Liver (tissue), 9 donors: ENCODE data around the gene MBNL3. TPM values are rescaled to one million over a fixed set of nuclear protein-coding genes. Genes with fewer than 3 reads are reported as not detected.
"Not testable (repeated sequence)": the region's sequence is repeated elsewhere in the genome, so short reads cannot be mapped to it uniquely, and the experiment has no call there.

ENCODE experiments used
- DNase-seq: peaks from one replicate; pipeline ENCODE4 v3.0.0-alpha.2; 2017; ENCODE audit warnings: low spot score
- H3K27ac ChIP-seq, 2 donors: one replicate each; pipeline ENCODE4 v1.7.0; 2013; ENCODE audit warnings: inconsistent platforms in 2 of 2, low read length in 2 of 2, control low read depth in 1 of 2, low read depth in 1 of 2, mild to moderate bottlenecking in 1 of 2
- H3K27me3 ChIP-seq, 4 donors: one replicate each; pipeline versions ENCODE4 v1.6.1 to v1.7.0; 2013; ENCODE audit warnings: low read length in 3 of 4, inconsistent platforms in 1 of 4, mild to moderate bottlenecking in 1 of 4, moderate library complexity in 1 of 4; ENCODE audit not compliant: control insufficient read depth in 4 of 4, insufficient read depth in 4 of 4
- H3K36me3 ChIP-seq, 4 donors: one replicate each; pipeline versions ENCODE4 v1.6.1 to v1.7.0; 2013; ENCODE audit warnings: low read length in 3 of 4, mild to moderate bottlenecking in 3 of 4, low read depth in 1 of 4, moderate library complexity in 1 of 4; ENCODE audit not compliant: control insufficient read depth in 4 of 4, insufficient read depth in 3 of 4
- H3K4me1 ChIP-seq, 4 donors: one replicate each; pipeline versions ENCODE4 v1.6.1 to v1.7.0; 2013; ENCODE audit warnings: low read length in 3 of 4, mild to moderate bottlenecking in 3 of 4, moderate library complexity in 1 of 4; ENCODE audit not compliant: control insufficient read depth in 4 of 4, insufficient read depth in 4 of 4
- H3K4me3 ChIP-seq, 3 donors: one replicate each; pipeline versions ENCODE4 v1.6.1 to v1.7.0; 2013; ENCODE audit warnings: low read length in 3 of 3, control low read depth in 1 of 3, low read depth in 1 of 3, mild to moderate bottlenecking in 1 of 3
- H3K9ac ChIP-seq, 2 donors: one replicate each; pipeline ENCODE4 v1.7.0; 2013; ENCODE audit warnings: low read length in 2 of 2, mild to moderate bottlenecking in 2 of 2, moderate library complexity in 2 of 2, control low read depth in 1 of 2, low read depth in 1 of 2
- H3K9me3 ChIP-seq, 4 donors: one replicate each; pipeline versions ENCODE4 v1.6.1 to v1.7.0; 2013; ENCODE audit warnings: low read length in 3 of 4; ENCODE audit not compliant: control insufficient read depth in 4 of 4
- EGR1 ChIP-seq, 2 donors: IDR thresholded peaks; 2 replicates each; pipeline ENCODE4 v1.6.1; 2016 to 2018; ENCODE audit warnings: antibody characterized with exemption in 2 of 2, low read depth in 2 of 2
- FOXA1 ChIP-seq: IDR thresholded peaks from 2 replicates; pipeline ENCODE4 v1.6.1; 2016; ENCODE audit warnings: antibody characterized with exemption
- HNF4A ChIP-seq, 2 donors: conservative IDR thresholded peaks; 2 replicates each; pipeline ENCODE4 v1.6.1; 2016; ENCODE audit warnings: antibody characterized with exemption in 2 of 2, mild to moderate bottlenecking in 2 of 2
- HNF4G ChIP-seq: IDR thresholded peaks from 2 replicates; pipeline ENCODE4 v1.6.1; 2016; ENCODE audit warnings: antibody characterized with exemption
- JUND ChIP-seq, 2 donors: IDR thresholded peaks; 2 replicates each; pipeline ENCODE4 v1.6.1; 2016; ENCODE audit warnings: antibody characterized with exemption in 2 of 2
- NR2F2 ChIP-seq: IDR thresholded peaks from 2 replicates; pipeline ENCODE4 v1.6.1; 2016; ENCODE audit warnings: antibody characterized with exemption
- RAD21 ChIP-seq, 2 donors: IDR thresholded peaks; 2 replicates each; pipeline ENCODE4 v1.6.1; 2016; ENCODE audit warnings: antibody characterized with exemption in 2 of 2, mild to moderate bottlenecking in 2 of 2
- SP1 ChIP-seq: IDR thresholded peaks from 2 replicates; pipeline ENCODE4 v1.6.1; 2018; ENCODE audit warnings: antibody characterized with exemption, mild to moderate bottlenecking
- TAF1 ChIP-seq: conservative IDR thresholded peaks from 2 replicates; pipeline ENCODE4 v1.6.1; 2016; ENCODE audit warnings: antibody characterized with exemption, mild to moderate bottlenecking
- WGBS: extraction: QIAGEN DNeasy Blood & Tissue Kit; methylation state at CpG from one replicate; pipeline ENCODE4 v1.1.7; 2013; 5-methylcytosine and 5-hydroxymethylcytosine counted together
- polyA plus RNA-seq, 2 donors: library from polyadenylated mRNA; stranded (reverse) in 1 of 2; unstranded in 1 of 2; fragments of 200-250 nt in 1 of 2; fragments of >200 nt in 1 of 2; fragmentation: Nextera tagmentation in 1 of 2; extraction: Ambion mirVana in 1 of 2; gene quantifications; one replicate each; pipeline versions ENCODE4 v1.2.1 to v1.2.3, GENCODE V29; 2013 to 2015
- total RNA-seq, 2 donors: library from RNA; depleted of rRNA; stranded (reverse); fragments of >200 nt; gene quantifications; one replicate each; pipeline ENCODE4 v1.2.3, GENCODE V29; 2014
- TF ChIP-seq, protein P1 (sequence below): IDR thresholded peaks from 2 replicates; pipeline ENCODE4 v1.6.1; 2016; ENCODE audit warnings: antibody characterized with exemption
- TF ChIP-seq, protein P2 (sequence below): IDR thresholded peaks from 2 replicates; pipeline ENCODE4 v1.6.1; 2016; ENCODE audit warnings: antibody characterized with exemption
- TF ChIP-seq, protein P3 (sequence below): fragments of 150-350 bp; IDR thresholded peaks from 2 replicates; pipeline ENCODE4 v1.5.1; 2017; ENCODE audit warnings: improper control_type of control experiment, low read depth, low read length; ENCODE audit not compliant: missing input control
- TF ChIP-seq, protein P4 (sequence below): IDR thresholded peaks from 2 replicates; pipeline ENCODE4 v1.6.1; 2016; ENCODE audit warnings: antibody characterized with exemption
- TF ChIP-seq, protein P5 (sequence below): IDR thresholded peaks from 2 replicates; pipeline ENCODE4 v1.6.1; 2016; ENCODE audit warnings: antibody characterized with exemption, mild to moderate bottlenecking
- donor health status: healthy.
- donor health status: healthy.
- donor health status: healthy.
- donor health status: healthy.
- donor health status: healthy.

Gene MBNL3
- total and polyA plus RNA-seq, 4 donors, result 20.6 to 149 (median 82.3) TPM

DNA sequence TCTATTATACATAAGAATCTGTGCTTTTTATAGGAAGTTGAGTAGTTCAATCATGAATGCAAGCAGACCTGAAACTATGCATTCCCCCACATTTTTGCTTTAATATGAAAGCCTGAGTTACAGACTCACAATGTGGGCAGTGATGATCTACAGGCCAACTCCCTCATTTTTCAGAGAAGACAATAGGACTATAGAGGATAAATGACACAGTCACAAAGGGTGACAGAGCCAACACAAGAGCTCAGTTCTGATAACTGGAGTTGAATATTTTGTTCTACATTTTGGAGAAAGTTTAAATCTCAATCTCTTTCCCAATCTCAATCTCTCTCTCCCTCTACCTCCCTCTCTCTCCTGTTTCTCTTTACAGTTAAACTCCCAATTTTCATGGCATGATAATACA lies 27.0 kb downstream of the MBNL3 start:
- Histone ChIP-seq H3K4me3 (no peak overlapping the region), H3K36me3 (no peaks in the 10 kb centered on the region), H3K4me1 (no peaks in the 10 kb centered on the region), H3K27me3 (no peaks in the 10 kb centered on the region), H3K9me3 (no peaks in the 10 kb centered on the region), H3K9ac (no peak overlapping the region), H3K27ac (no peak overlapping the region)
- no peak for TF ChIP-seq HNF4G
- TF ChIP-seq FOXA1, result no peak
- TF ChIP-seq, protein P1, sequence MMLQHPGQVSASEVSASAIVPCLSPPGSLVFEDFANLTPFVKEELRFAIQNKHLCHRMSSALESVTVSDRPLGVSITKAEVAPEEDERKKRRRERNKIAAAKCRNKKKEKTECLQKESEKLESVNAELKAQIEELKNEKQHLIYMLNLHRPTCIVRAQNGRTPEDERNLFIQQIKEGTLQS, result no peak
- DNase-seq, result no peak

DNA sequence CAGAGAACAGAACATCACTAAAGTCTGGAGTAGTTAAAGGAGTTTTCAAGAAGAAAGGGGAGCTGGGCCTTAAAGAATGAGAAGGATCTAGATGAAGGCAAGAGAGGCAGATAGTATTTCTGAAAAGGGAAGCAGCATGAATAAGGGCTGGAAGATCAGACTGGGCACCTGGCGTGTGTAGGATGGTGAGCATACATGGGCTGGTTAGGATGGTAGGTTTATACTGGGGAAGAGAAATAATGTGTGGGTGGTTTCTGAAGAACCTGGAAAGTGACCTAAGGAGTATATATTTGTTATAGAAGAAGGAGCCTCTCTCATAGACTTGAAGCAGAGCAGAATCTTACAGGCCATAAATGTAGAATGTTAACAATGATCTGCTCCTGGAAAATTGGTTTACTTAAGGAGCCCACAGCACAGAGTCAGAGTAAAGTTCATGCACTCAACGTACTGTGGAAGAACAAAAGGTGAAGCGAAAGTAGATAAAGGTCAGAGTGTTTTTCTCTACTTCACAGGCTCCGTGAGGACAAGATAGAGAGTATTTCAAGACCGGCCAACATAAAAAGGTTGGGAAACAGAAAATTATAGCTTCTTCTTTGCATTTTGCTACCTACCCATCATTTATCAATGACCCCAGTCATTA lies 35.8 kb downstream of the MBNL3 start:
- H3K27me3 ChIP-seq, result no peaks in the 10 kb centered on the region
- H3K9me3 ChIP-seq, result no peaks in the 10 kb centered on the region
- TF ChIP-seq RAD21 (IDR thresholded peaks at IDR 0.05) (no peak), TAF1 (no peak), EGR1 (IDR thresholded peaks at IDR 0.05; ENCODE audit: low read depth in 2 of 2) (no peak), NR2F2 (no peak)
- TF ChIP-seq, protein P2, sequence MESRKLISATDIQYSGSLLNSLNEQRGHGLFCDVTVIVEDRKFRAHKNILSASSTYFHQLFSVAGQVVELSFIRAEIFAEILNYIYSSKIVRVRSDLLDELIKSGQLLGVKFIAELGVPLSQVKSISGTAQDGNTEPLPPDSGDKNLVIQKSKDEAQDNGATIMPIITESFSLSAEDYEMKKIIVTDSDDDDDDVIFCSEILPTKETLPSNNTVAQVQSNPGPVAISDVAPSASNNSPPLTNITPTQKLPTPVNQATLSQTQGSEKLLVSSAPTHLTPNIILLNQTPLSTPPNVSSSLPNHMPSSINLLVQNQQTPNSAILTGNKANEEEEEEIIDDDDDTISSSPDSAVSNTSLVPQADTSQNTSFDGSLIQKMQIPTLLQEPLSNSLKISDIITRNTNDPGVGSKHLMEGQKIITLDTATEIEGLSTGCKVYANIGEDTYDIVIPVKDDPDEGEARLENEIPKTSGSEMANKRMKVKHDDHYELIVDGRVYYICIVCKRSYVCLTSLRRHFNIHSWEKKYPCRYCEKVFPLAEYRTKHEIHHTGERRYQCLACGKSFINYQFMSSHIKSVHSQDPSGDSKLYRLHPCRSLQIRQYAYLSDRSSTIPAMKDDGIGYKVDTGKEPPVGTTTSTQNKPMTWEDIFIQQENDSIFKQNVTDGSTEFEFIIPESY, result no peak
- H3K4me1 ChIP-seq, result no peaks in the 10 kb centered on the region
- WGBS, result 80% methylated on average over 5 of the region's 5 CpGs
- H3K36me3 ChIP-seq, result no peaks in the 10 kb centered on the region
- H3K27ac ChIP-seq, result no peak overlapping the region
- H3K4me3 ChIP-seq, result no peak overlapping the region
- DNase-seq, result no peak
- no peak overlapping the region for H3K9ac ChIP-seq

DNA sequence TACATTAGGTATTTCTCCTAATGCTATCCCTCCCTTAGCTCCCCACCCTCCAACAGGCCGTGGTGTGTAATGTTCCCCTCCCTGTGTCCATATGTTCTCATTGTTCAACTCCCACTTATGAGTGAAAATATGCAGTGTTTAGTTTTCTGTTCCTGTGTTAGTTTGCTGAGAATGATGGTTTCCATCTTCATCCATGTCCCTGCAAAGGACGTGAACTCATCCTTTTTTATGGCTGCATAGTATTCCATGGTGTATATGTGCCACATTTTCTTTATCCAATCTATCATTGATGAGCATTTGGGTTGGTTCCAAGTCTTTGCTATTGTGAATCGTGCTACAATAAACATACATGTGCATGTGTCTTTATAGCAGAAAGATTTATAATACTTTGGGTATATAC lies 42.9 kb downstream of the MBNL3 start:
- not testable (repeated sequence) for H3K9ac ChIP-seq, H3K4me1 ChIP-seq, H3K36me3 ChIP-seq, H3K27ac ChIP-seq, DNase-seq, H3K27me3 ChIP-seq, H3K4me3 ChIP-seq, H3K9me3 ChIP-seq
- WGBS, result 96% methylated on average over 3 of the region's 3 CpGs

DNA sequence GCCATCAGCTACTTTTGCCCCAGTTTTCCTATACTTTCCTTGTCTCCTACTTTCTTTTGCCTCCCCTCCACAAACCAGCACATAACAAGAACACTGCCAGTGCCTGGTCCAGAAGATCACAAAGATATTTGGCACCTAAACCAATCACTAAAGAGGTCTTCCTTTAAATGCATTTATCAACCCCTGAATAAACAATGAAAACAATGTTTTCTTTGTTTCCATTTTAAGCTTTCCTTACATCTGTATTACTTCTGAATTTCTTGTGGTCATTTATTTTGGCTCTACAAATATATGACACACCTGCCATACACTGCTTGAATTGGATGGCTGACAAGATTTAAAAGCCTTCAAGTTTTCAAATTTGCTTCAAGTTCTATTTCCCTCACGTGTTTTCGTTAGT lies 43.9 kb downstream of the MBNL3 start:
- WGBS, result 95% methylated on average over 2 of the region's 2 CpGs
- H3K4me1 ChIP-seq, result no peaks in the 10 kb centered on the region
- H3K4me3 ChIP-seq, result no peak overlapping the region
- no peaks in the 10 kb centered on the region for H3K27me3 ChIP-seq
- H3K27ac ChIP-seq, result no peak overlapping the region
- H3K9me3 ChIP-seq, result no peaks in the 10 kb centered on the region
- H3K9ac ChIP-seq, result no peak overlapping the region
- no peaks in the 10 kb centered on the region for H3K36me3 ChIP-seq
- no peak for DNase-seq
- TF ChIP-seq HNF4A (conservative IDR thresholded peaks at IDR 0.05) (no peak), SP1 (no peak), JUND (IDR thresholded peaks at IDR 0.05) (no peak)
- TF ChIP-seq, protein P3, sequence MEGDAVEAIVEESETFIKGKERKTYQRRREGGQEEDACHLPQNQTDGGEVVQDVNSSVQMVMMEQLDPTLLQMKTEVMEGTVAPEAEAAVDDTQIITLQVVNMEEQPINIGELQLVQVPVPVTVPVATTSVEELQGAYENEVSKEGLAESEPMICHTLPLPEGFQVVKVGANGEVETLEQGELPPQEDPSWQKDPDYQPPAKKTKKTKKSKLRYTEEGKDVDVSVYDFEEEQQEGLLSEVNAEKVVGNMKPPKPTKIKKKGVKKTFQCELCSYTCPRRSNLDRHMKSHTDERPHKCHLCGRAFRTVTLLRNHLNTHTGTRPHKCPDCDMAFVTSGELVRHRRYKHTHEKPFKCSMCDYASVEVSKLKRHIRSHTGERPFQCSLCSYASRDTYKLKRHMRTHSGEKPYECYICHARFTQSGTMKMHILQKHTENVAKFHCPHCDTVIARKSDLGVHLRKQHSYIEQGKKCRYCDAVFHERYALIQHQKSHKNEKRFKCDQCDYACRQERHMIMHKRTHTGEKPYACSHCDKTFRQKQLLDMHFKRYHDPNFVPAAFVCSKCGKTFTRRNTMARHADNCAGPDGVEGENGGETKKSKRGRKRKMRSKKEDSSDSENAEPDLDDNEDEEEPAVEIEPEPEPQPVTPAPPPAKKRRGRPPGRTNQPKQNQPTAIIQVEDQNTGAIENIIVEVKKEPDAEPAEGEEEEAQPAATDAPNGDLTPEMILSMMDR, result no peak
- TF ChIP-seq, protein P4, sequence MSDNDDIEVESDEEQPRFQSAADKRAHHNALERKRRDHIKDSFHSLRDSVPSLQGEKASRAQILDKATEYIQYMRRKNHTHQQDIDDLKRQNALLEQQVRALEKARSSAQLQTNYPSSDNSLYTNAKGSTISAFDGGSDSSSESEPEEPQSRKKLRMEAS, result no peak
- TF ChIP-seq, protein P2, result no peak
- TF ChIP-seq, protein P5, sequence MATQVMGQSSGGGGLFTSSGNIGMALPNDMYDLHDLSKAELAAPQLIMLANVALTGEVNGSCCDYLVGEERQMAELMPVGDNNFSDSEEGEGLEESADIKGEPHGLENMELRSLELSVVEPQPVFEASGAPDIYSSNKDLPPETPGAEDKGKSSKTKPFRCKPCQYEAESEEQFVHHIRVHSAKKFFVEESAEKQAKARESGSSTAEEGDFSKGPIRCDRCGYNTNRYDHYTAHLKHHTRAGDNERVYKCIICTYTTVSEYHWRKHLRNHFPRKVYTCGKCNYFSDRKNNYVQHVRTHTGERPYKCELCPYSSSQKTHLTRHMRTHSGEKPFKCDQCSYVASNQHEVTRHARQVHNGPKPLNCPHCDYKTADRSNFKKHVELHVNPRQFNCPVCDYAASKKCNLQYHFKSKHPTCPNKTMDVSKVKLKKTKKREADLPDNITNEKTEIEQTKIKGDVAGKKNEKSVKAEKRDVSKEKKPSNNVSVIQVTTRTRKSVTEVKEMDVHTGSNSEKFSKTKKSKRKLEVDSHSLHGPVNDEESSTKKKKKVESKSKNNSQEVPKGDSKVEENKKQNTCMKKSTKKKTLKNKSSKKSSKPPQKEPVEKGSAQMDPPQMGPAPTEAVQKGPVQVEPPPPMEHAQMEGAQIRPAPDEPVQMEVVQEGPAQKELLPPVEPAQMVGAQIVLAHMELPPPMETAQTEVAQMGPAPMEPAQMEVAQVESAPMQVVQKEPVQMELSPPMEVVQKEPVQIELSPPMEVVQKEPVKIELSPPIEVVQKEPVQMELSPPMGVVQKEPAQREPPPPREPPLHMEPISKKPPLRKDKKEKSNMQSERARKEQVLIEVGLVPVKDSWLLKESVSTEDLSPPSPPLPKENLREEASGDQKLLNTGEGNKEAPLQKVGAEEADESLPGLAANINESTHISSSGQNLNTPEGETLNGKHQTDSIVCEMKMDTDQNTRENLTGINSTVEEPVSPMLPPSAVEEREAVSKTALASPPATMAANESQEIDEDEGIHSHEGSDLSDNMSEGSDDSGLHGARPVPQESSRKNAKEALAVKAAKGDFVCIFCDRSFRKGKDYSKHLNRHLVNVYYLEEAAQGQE, result no peak
